Measurements from ENCODE around the gene SORBS1.
A peak's percentile ranks its signal among the peaks of the same experiment; 100 is the strongest.

SORBS1 gene

GRCh38 chr10:95457319-95457886 lies 103.8 kb downstream of the SORBS1 start:
- DNase-seq = no peak

GRCh38 chr10:95456516-95456915 lies 104.7 kb downstream of the SORBS1 start:
- DNase-seq = no peak

- DNase-seq = no peak
Measured at GRCh38 chr10:95454940-95455339, 106.2 kb downstream of the SORBS1 start.

- DNase-seq = no peak
Measured at GRCh38 chr10:95454356-95454755, 106.8 kb downstream of the SORBS1 start.

GRCh38 chr10:95451568-95452524 lies 109.3 kb downstream of the SORBS1 start:
- no peak for DNase-seq

- no peak for DNase-seq
Measured at GRCh38 chr10:95451150-95451549, 110.0 kb downstream of the SORBS1 start.

GRCh38 chr10:95450188-95450587 lies 111.0 kb downstream of the SORBS1 start:
- DNase-seq = no peak

GRCh38 chr10:95447685-95448084 lies 113.5 kb downstream of the SORBS1 start:
- DNase-seq = no peak

- DNase-seq = peak; percentile 33 to 43
Measured at GRCh38 chr10:95445837-95446486, 115.2 kb downstream of the SORBS1 start.

GRCh38 chr10:95445223-95445836 lies 115.8 kb downstream of the SORBS1 start:
- DNase-seq = no peak

- DNase-seq = no peak
Measured at GRCh38 chr10:95444792-95445191, 116.4 kb downstream of the SORBS1 start.

- no peak for DNase-seq
Measured at GRCh38 chr10:95443636-95444035, 117.5 kb downstream of the SORBS1 start.

- no peak for DNase-seq
Measured at GRCh38 chr10:95442341-95442740, 118.8 kb downstream of the SORBS1 start.

GRCh38 chr10:95441547-95441923 lies 119.6 kb downstream of the SORBS1 start:
- DNase-seq = no peak

- no peak for DNase-seq
Measured at GRCh38 chr10:95440756-95441546, 120.2 kb downstream of the SORBS1 start.

GRCh38 chr10:95440038-95440725 lies 121.0 kb downstream of the SORBS1 start:
- DNase-seq = no peak

- DNase-seq = no peak
Measured at GRCh38 chr10:95438781-95439180, 122.4 kb downstream of the SORBS1 start.

- DNase-seq = no peak
Measured at GRCh38 chr10:95437669-95438068, 123.5 kb downstream of the SORBS1 start.

GRCh38 chr10:95435548-95436279 lies 125.5 kb downstream of the SORBS1 start:
- DNase-seq = no peak

- no peak for DNase-seq
Measured at GRCh38 chr10:95434583-95434982, 126.6 kb downstream of the SORBS1 start.

- no peak for DNase-seq
Measured at GRCh38 chr10:95431900-95432342, 129.2 kb downstream of the SORBS1 start.

Data from activated T-cell treated with anti-CD3 and anti-CD28 coated beads, Interleukin-2, amount 50 U/mL, for 48 hours (primary cell).